ENCODE data around the gene ASB17.
"Not testable (repeated sequence)": the region's sequence is repeated elsewhere in the genome, so short reads cannot be mapped to it uniquely, and the experiment has no call there.

Gene ASB17

GRCh38 chr1:75932304-75932703, at the start of gene ASB17:
Gene ASB17 (minus strand): TSS chr1:75932404. CDS start chr1:75932291, 113 bp downstream.
- TF ChIP-seq CTCF (conservative IDR thresholded peaks at IDR 0.05) (no peak), ZFX (IDR thresholded peaks at IDR 0.05) (no peak)
- no peak within 1 kb of the TSS for H3K27ac ChIP-seq

- TF ChIP-seq CTCF (conservative IDR thresholded peaks at IDR 0.05), result no peak
- no peak for TF ChIP-seq ZFX (IDR thresholded peaks at IDR 0.05)
- no peak overlapping the region for H3K27ac ChIP-seq
Measured at GRCh38 chr1:75980972-75981897, 49.0 kb upstream of the ASB17 start.

- no peak overlapping the region for H3K27ac ChIP-seq
- TF ChIP-seq ZFX (IDR thresholded peaks at IDR 0.05), result no peak
- TF ChIP-seq CTCF (conservative IDR thresholded peaks at IDR 0.05), result no peak
Measured at GRCh38 chr1:75970631-75971030, 38.4 kb upstream of the ASB17 start.

GRCh38 chr1:75969550-75969949, 37.3 kb upstream of the ASB17 start:
- no peak overlapping the region for H3K27ac ChIP-seq
- no peak for TF ChIP-seq CTCF (conservative IDR thresholded peaks at IDR 0.05)
- TF ChIP-seq ZFX (IDR thresholded peaks at IDR 0.05), result no peak

GRCh38 chr1:75967719-75968118, 35.5 kb upstream of the ASB17 start:
- no peak overlapping the region for H3K27ac ChIP-seq
- TF ChIP-seq CTCF (conservative IDR thresholded peaks at IDR 0.05), result no peak
- no peak for TF ChIP-seq ZFX (IDR thresholded peaks at IDR 0.05)

GRCh38 chr1:75964760-75965408, 32.7 kb upstream of the ASB17 start:
- TF ChIP-seq CTCF (conservative IDR thresholded peaks at IDR 0.05) (no peak), ZFX (IDR thresholded peaks at IDR 0.05) (no peak)
- H3K27ac ChIP-seq, result no peak overlapping the region

- not testable (repeated sequence) for H3K27ac ChIP-seq
Measured at GRCh38 chr1:75964110-75964759, 32.0 kb upstream of the ASB17 start.

All from C4-2B (cell line).